ENCODE measurements around the gene SMARCA1. TPM values are rescaled to one million over a fixed set of nuclear protein-coding genes. Genes with fewer than 3 reads are reported as not detected.

SMARCA1 gene
- total and polyA plus RNA-seq, 10 of the 15 experiments (the other 5 are each of a cell fraction or from before 2014, with no cell fraction given), result 0.02 to 0.31 (median 0.08) TPM; not detected in 3

GRCh38 chrX:129497146-129497843, 26.0 kb downstream of the SMARCA1 start (continued):
- no peak for TF ChIP-seq PRDM15 (CRISPR knock-in tag; IDR thresholded peaks at IDR 0.05)
- TF ChIP-seq NFYB (IDR thresholded peaks at IDR 0.05; ENCODE audit: insufficient read depth, low read depth, low read length), result no peak

GRCh38 chrX:129496625-129497024, 26.7 kb downstream of the SMARCA1 start:
- BruUV-seq (replicated peaks), result no TSS peak
- in situ Hi-C loops (cut with MboI), result no loop called here
- Histone ChIP-seq H3K4me3 (no peak overlapping the region), H3K9me3 (replicated peaks; ENCODE audit: control insufficient read depth, insufficient read depth, low read length) (no peaks in the 10 kb centered on the region), H3K9ac (ENCODE audit: control insufficient read depth, insufficient read depth, low read length) (no peak overlapping the region), H2AFZ (ENCODE audit: control insufficient read depth, low read depth, low read length) (no peak overlapping the region), H3K79me2 (ENCODE audit: control insufficient read depth, insufficient read depth, low read length) (no peaks in the 10 kb centered on the region), H3K36me3 (ENCODE audit: control insufficient read depth in 2 of 2, insufficient read depth in 2 of 2, low read length in 1 of 2) (no peaks in the 10 kb centered on the region), H3K27me3 (replicated peaks in 1 of 2; ENCODE audit: control insufficient read depth in 2 of 2, insufficient read depth in 2 of 2, low read length in 1 of 2) (no peaks in the 10 kb centered on the region), H4K20me1 (ENCODE audit: control insufficient read depth, insufficient read depth) (no peaks in the 10 kb centered on the region), H3K4me1 (ENCODE audit: control insufficient read depth, insufficient read depth, low read length) (no peaks in the 10 kb centered on the region), H3K4me2 (ENCODE audit: control insufficient read depth, insufficient read depth) (no peak overlapping the region), H3K27ac (ENCODE audit: control insufficient read depth, insufficient read depth) (no peak overlapping the region)
- DNase-seq (ENCODE audit: low read depth, low spot score) (no peak), ATAC-seq (no peak), FAIRE-seq (no peak)
- RAD21 ChIA-PET (ENCODE audit: unreplicated experiment), result no interaction called here
- WGBS (ENCODE audit: insufficient coverage, insufficient replicate concordance, low lambda C conversion rate, missing lambda C conversion rate), result 50% methylated on average over 6 of the region's 6 CpGs
- POLR2A ChIA-PET, result no interaction called here
- SMC1A ChIA-PET (ENCODE audit: uncharacterized antibody, unreplicated experiment), result no interaction called here
- CTCF ChIA-PET, result no interaction called here
- intact Hi-C loops (cut with micrococcal nuclease; ENCODE audit: unreplicated experiment), result no loop called here
- TF ChIP-seq ZBTB40 (IDR thresholded peaks at IDR 0.05; ENCODE audit: borderline replicate concordance), result no peak
- no peak for TF ChIP-seq MLLT1 (IDR thresholded peaks at IDR 0.05)
- no peak for TF ChIP-seq IRF4 (IDR thresholded peaks at IDR 0.05; ENCODE audit: low read depth, low read length)
- TF ChIP-seq PRDM15 (CRISPR knock-in tag; IDR thresholded peaks at IDR 0.05), result no peak
- TF ChIP-seq KLF5 (IDR thresholded peaks at IDR 0.05; ENCODE audit: partially characterized antibody), result no peak
- TF ChIP-seq FOS (IDR thresholded peaks at IDR 0.05; ENCODE audit: borderline replicate concordance, extremely low read depth, insufficient read length), result no peak

Data from GM12878 (cell line).